ENCODE measurements around the gene BRD8. TPM values are rescaled to one million over a fixed set of nuclear protein-coding genes. Genes with fewer than 3 reads are reported as not detected.
"Not testable (repeated sequence)": the region's sequence is repeated elsewhere in the genome, so short reads cannot be mapped to it uniquely, and the experiment has no call there.

The BRD8 gene
- total and polyA plus RNA-seq, 10 of the 15 experiments (the other 5 are each of a cell fraction or from before 2014, with no cell fraction given): 28.1 to 78.5 (median 44.5) TPM

DNA sequence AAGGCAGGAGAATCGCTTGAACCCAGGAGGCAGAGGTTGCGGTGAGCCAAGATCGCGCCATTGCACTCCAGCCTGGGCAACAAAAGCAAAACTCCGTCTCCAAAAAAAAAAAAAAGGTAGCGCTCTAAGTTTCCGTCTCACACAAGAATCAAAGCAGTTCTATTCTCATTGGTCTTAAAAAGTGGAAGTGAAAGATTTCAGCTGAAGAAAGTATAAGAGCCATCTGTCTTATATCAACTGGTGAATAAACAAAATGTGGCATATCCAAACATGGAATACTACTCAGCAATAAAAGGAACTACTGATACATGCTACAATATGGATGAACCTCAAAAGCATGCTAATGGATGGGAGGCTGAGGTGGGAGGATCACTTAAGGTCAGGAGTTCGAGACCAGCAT lies 15.4 kb upstream of the BRD8 start:
- CTCF ChIA-PET; H3K4me3 ChIP-seq; DNase-seq (ENCODE audit: low read depth, low spot score); H2AFZ ChIP-seq (ENCODE audit: control insufficient read depth, low read depth, low read length); H4K20me1 ChIP-seq (ENCODE audit: control insufficient read depth, insufficient read depth); FAIRE-seq; H3K9ac ChIP-seq (ENCODE audit: control insufficient read depth, insufficient read depth, low read length); H3K4me1 ChIP-seq (ENCODE audit: control insufficient read depth, insufficient read depth, low read length); BruUV-seq (replicated peaks); RAD21 ChIA-PET (ENCODE audit: unreplicated experiment); H3K9me3 ChIP-seq (replicated peaks; ENCODE audit: control insufficient read depth, insufficient read depth, low read length); H3K4me2 ChIP-seq (ENCODE audit: control insufficient read depth, insufficient read depth); ATAC-seq; H3K27ac ChIP-seq (ENCODE audit: control insufficient read depth, insufficient read depth); H3K79me2 ChIP-seq (ENCODE audit: control insufficient read depth, insufficient read depth, low read length); intact Hi-C loops (cut with micrococcal nuclease; ENCODE audit: unreplicated experiment); H3K27me3 ChIP-seq (replicated peaks in 1 of 2; ENCODE audit: control insufficient read depth in 2 of 2, insufficient read depth in 2 of 2, low read length in 1 of 2): not testable (repeated sequence)
- in situ Hi-C loops (cut with MboI): loop anchor here (25.0 kb wide), 1 partner anchor 318 kb away; no protein-coding TSS in a partner anchor
- 94% methylated on average over 8 of the region's 8 CpGs for WGBS (ENCODE audit: insufficient coverage, insufficient replicate concordance, low lambda C conversion rate, missing lambda C conversion rate)
- SMC1A ChIA-PET (ENCODE audit: uncharacterized antibody, unreplicated experiment): interaction anchor here (1.2 to 2.7 kb wide), 2 partner anchors 8 to 16 kb away, joined by 3 to 11 read pairs; no protein-coding TSS in a partner anchor
- POLR2A ChIA-PET: interaction anchor here (0.7 kb wide), 1 partner anchor 46 kb away, joined by 3 read pairs; no protein-coding TSS in a partner anchor
- peaks cover 12 to 26% of the 10 kb centered on the region in 2 experiments for H3K36me3 ChIP-seq (ENCODE audit: control insufficient read depth in 2 of 2, insufficient read depth in 2 of 2, low read length in 1 of 2)
- TF ChIP-seq SPI1 (IDR thresholded peaks at IDR 0.05; ENCODE audit: borderline replicate concordance, insufficient read depth, low read depth, low read length): peak; percentile 36; the same call in 1 of the 2 replicates

GRCh38 chr5:138192826-138193225 lies 14.4 kb upstream of the BRD8 start:
- no peak for FAIRE-seq
- H2AFZ ChIP-seq (ENCODE audit: control insufficient read depth, low read depth, low read length): no peak overlapping the region
- H4K20me1 ChIP-seq (ENCODE audit: control insufficient read depth, insufficient read depth): no peaks in the 10 kb centered on the region
- H3K27ac ChIP-seq (ENCODE audit: control insufficient read depth, insufficient read depth): no peak overlapping the region
- no peak for ATAC-seq
- H3K36me3 ChIP-seq (ENCODE audit: control insufficient read depth in 2 of 2, insufficient read depth in 2 of 2, low read length in 1 of 2): peaks cover 17 to 34% of the 10 kb centered on the region in 2 experiments
- no peak for DNase-seq (ENCODE audit: low read depth, low spot score)
- no peaks in the 10 kb centered on the region for H3K4me1 ChIP-seq (ENCODE audit: control insufficient read depth, insufficient read depth, low read length)
- 98% methylated on average over 3 of the region's 3 CpGs for WGBS (ENCODE audit: insufficient coverage, insufficient replicate concordance, low lambda C conversion rate, missing lambda C conversion rate)
- no peaks in the 10 kb centered on the region for H3K27me3 ChIP-seq (replicated peaks in 1 of 2; ENCODE audit: control insufficient read depth in 2 of 2, insufficient read depth in 2 of 2, low read length in 1 of 2)
- SMC1A ChIA-PET (ENCODE audit: uncharacterized antibody, unreplicated experiment): interaction anchor here (1.1 kb wide), 1 partner anchor 251 kb away, joined by 3 read pairs; no protein-coding TSS in a partner anchor
- intact Hi-C loops (cut with micrococcal nuclease; ENCODE audit: unreplicated experiment): no loop called here
- no peaks in the 10 kb centered on the region for H3K79me2 ChIP-seq (ENCODE audit: control insufficient read depth, insufficient read depth, low read length)
- H3K4me3 ChIP-seq: no peak overlapping the region
- in situ Hi-C loops (cut with MboI): loop anchor here (25.0 kb wide), 1 partner anchor 319 kb away; no protein-coding TSS in a partner anchor
- CTCF ChIA-PET: no interaction called here
- RAD21 ChIA-PET (ENCODE audit: unreplicated experiment): no interaction called here
- no peak overlapping the region for H3K9ac ChIP-seq (ENCODE audit: control insufficient read depth, insufficient read depth, low read length)
- POLR2A ChIA-PET: interaction anchor here (0.6 kb wide), 1 partner anchor 47 kb away, joined by 5 read pairs; no protein-coding TSS in a partner anchor
- H3K4me2 ChIP-seq (ENCODE audit: control insufficient read depth, insufficient read depth): no peak overlapping the region
- no peaks in the 10 kb centered on the region for H3K9me3 ChIP-seq (replicated peaks; ENCODE audit: control insufficient read depth, insufficient read depth, low read length)
- no TSS peak for BruUV-seq (replicated peaks)
- TF ChIP-seq FOXM1 (IDR thresholded peaks at IDR 0.05; ENCODE audit: low read depth, low read length): no peak
- TF ChIP-seq HDAC6 (IDR thresholded peaks at IDR 0.05; ENCODE audit: unreplicated experiment): no peak
- TF ChIP-seq, protein P1, sequence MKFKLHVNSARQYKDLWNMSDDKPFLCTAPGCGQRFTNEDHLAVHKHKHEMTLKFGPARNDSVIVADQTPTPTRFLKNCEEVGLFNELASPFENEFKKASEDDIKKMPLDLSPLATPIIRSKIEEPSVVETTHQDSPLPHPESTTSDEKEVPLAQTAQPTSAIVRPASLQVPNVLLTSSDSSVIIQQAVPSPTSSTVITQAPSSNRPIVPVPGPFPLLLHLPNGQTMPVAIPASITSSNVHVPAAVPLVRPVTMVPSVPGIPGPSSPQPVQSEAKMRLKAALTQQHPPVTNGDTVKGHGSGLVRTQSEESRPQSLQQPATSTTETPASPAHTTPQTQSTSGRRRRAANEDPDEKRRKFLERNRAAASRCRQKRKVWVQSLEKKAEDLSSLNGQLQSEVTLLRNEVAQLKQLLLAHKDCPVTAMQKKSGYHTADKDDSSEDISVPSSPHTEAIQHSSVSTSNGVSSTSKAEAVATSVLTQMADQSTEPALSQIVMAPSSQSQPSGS (IDR thresholded peaks at IDR 0.05; ENCODE audit: low read length): no peak
- TF ChIP-seq JUND (IDR thresholded peaks at IDR 0.05; ENCODE audit: low read depth, low read length): no peak
- TF ChIP-seq PRDM15 (CRISPR knock-in tag; IDR thresholded peaks at IDR 0.05): no peak
- TF ChIP-seq SMAD1 (IDR thresholded peaks at IDR 0.05; ENCODE audit: low read depth, partially characterized antibody): no peak
- TF ChIP-seq NR2C2 (IDR thresholded peaks at IDR 0.05; ENCODE audit: borderline replicate concordance, control insufficient read depth, insufficient read length, low read depth): no peak
